HepG2 (cell line): Measurements from ENCODE around the gene HTN3. TPM values are rescaled to one million over a fixed set of nuclear protein-coding genes. Genes with fewer than 3 reads are reported as not detected.

Experiments used
- EP300 ChIP-seq, 3 experiments: sonication (generic) in 1 of 3; formaldehyde crosslinking in 1 of 3; IDR thresholded peaks; 2 replicates each; pipeline versions ENCODE4 v1.5.1 to v1.6.1; 2011 to 2020; ENCODE audit warnings: low read depth in 2 of 3, low read length in 2 of 3, borderline replicate concordance in 1 of 3, improper control_type of control experiment in 1 of 3, mild to moderate bottlenecking in 1 of 3, missing genetic modification reagents in 1 of 3, moderate library complexity in 1 of 3
- ETV5 ChIP-seq: IDR thresholded peaks from 2 replicates; pipeline ENCODE4 v1.6.1; 2018; ENCODE audit warnings: missing biosample characterization, missing genetic modification reagents, inconsistent platforms, borderline replicate concordance
- EZH2 ChIP-seq: conservative IDR thresholded peaks from 2 replicates; pipeline ENCODE4 v1.6.1; 2012; ENCODE audit warnings: mild to moderate bottlenecking, low read depth, low read length, moderate library complexity
- NFIB ChIP-seq: sonication (generic); formaldehyde crosslinking; IDR thresholded peaks from 2 replicates; pipeline ENCODE4 v1.9.0; 2021; ENCODE audit warnings: missing genetic modification reagents, mild to moderate bottlenecking, borderline replicate concordance
- TMF1 ChIP-seq: sonication (generic); formaldehyde crosslinking; IDR thresholded peaks from 2 replicates; pipeline ENCODE4 v1.8.1; 2022; ENCODE audit warnings: low read depth, missing genetic modification reagents
- WIZ ChIP-seq: sonication (generic); formaldehyde crosslinking; IDR thresholded peaks from 2 replicates; pipeline ENCODE4 v1.5.1; 2020; ENCODE audit warnings: mild to moderate bottlenecking, missing genetic modification reagents
- ZMYM2 ChIP-seq: sonication (generic); formaldehyde crosslinking; IDR thresholded peaks from 2 replicates; pipeline ENCODE4 v1.8.0; 2022; ENCODE audit warnings: mild to moderate bottlenecking, missing genetic modification reagents
- ZNF850 ChIP-seq: sonication (generic); formaldehyde crosslinking; conservative IDR thresholded peaks from 2 replicates; pipeline ENCODE4 v1.9.0; 2021; ENCODE audit warnings: mild to moderate bottlenecking, missing genetic modification reagents
- polyA plus RNA-seq, 8 experiments: library from polyadenylated mRNA; depleted of rRNA in 3 of 8; stranded (reverse) in 7 of 8; unstranded in 1 of 8; fragments of >200 nt; fragmentation: Illumina TruSeq in 4 of 8; extraction: Trizol in 4 of 8; gene quantifications; 2 replicates each; pipeline versions ENCODE4 v1.2.1 to v1.2.3, GENCODE V29; 2011 to 2016; ENCODE audit warnings: low read depth in 4 of 8, missing spikeins in 1 of 8, mixed read lengths in 1 of 8; ENCODE audit not compliant: insufficient read depth in 1 of 8
- total RNA-seq, 5 experiments: library from RNA; depleted of rRNA; stranded (reverse); fragments of >200 nt; fragmentation: Illumina TruSeq; extraction: Trizol; gene quantifications; 2 replicates each; pipeline ENCODE4 v1.2.3, GENCODE V29; 2016; ENCODE audit warnings: low read depth in 1 of 5
- TF ChIP-seq, protein P1 (sequence below): sonication (generic); formaldehyde crosslinking; IDR thresholded peaks from 2 replicates; pipeline ENCODE4 v1.5.0; 2020; ENCODE audit warnings: missing genetic modification reagents
- TF ChIP-seq, protein P2 (sequence below): sonication (generic); formaldehyde crosslinking; IDR thresholded peaks from 2 replicates; pipeline ENCODE4 v1.4.0; 2020; ENCODE audit warnings: missing genetic modification reagents, borderline replicate concordance
- TF ChIP-seq, protein P3 (sequence below): sonication (generic); formaldehyde crosslinking; IDR thresholded peaks from 2 replicates; pipeline ENCODE4 v1.5.0; 2020; ENCODE audit warnings: missing genetic modification reagents, mild to moderate bottlenecking, borderline replicate concordance

The HTN3 gene
- total and polyA plus RNA-seq, 2 of the 13 experiments (the other 11 are each of a cell fraction or from before 2014, with no cell fraction given), result not detected

DNA sequence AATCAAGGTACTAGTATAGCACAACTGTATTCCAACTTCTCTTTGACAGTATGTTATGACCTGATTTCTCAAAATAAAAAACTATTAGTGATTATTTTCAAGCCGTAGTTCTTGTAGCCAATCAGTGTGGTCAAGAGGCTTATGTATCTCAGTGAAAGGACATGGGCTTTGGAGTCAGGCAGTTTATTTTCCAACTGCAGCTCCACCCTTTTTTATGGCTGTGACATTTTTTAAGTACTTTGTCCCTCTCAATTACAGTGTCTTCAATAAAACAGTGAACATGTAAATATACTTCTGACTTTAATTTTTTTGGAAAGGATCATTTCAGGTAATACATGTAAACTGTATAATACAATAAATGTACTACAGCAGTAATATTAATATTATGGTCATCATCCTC is 51.9 kb downstream of the HTN3 start (continued):
- TF ChIP-seq, protein P1, sequence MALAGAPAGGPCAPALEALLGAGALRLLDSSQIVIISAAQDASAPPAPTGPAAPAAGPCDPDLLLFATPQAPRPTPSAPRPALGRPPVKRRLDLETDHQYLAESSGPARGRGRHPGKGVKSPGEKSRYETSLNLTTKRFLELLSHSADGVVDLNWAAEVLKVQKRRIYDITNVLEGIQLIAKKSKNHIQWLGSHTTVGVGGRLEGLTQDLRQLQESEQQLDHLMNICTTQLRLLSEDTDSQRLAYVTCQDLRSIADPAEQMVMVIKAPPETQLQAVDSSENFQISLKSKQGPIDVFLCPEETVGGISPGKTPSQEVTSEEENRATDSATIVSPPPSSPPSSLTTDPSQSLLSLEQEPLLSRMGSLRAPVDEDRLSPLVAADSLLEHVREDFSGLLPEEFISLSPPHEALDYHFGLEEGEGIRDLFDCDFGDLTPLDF (CRISPR knock-in tag), result no peak
- TF ChIP-seq ZNF850, result no peak
- no peak for TF ChIP-seq EP300 (IDR thresholded peaks at IDR 0.05; ENCODE audit: low read depth in 2 of 2, low read length in 2 of 2)
- TF ChIP-seq EP300 (CRISPR knock-in tag; IDR thresholded peaks at IDR 0.05; ENCODE audit: borderline replicate concordance), result no peak
- TF ChIP-seq TMF1 (CRISPR knock-in tag), result no peak
- TF ChIP-seq EZH2, result no peak
- no peak for TF ChIP-seq NFIB (CRISPR knock-in tag)
- TF ChIP-seq ZMYM2, result no peak
- no peak for TF ChIP-seq ETV5 (CRISPR knock-in tag)
- TF ChIP-seq, protein P2, sequence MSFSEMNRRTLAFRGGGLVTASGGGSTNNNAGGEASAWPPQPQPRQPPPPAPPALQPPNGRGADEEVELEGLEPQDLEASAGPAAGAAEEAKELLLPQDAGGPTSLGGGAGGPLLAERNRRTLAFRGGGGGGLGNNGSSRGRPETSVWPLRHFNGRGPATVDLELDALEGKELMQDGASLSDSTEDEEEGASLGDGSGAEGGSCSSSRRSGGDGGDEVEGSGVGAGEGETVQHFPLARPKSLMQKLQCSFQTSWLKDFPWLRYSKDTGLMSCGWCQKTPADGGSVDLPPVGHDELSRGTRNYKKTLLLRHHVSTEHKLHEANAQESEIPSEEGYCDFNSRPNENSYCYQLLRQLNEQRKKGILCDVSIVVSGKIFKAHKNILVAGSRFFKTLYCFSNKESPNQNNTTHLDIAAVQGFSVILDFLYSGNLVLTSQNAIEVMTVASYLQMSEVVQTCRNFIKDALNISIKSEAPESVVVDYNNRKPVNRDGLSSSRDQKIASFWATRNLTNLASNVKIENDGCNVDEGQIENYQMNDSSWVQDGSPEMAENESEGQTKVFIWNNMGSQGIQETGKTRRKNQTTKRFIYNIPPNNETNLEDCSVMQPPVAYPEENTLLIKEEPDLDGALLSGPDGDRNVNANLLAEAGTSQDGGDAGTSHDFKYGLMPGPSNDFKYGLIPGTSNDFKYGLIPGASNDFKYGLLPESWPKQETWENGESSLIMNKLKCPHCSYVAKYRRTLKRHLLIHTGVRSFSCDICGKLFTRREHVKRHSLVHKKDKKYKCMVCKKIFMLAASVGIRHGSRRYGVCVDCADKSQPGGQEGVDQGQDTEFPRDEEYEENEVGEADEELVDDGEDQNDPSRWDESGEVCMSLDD, result no peak
- TF ChIP-seq, protein P3, sequence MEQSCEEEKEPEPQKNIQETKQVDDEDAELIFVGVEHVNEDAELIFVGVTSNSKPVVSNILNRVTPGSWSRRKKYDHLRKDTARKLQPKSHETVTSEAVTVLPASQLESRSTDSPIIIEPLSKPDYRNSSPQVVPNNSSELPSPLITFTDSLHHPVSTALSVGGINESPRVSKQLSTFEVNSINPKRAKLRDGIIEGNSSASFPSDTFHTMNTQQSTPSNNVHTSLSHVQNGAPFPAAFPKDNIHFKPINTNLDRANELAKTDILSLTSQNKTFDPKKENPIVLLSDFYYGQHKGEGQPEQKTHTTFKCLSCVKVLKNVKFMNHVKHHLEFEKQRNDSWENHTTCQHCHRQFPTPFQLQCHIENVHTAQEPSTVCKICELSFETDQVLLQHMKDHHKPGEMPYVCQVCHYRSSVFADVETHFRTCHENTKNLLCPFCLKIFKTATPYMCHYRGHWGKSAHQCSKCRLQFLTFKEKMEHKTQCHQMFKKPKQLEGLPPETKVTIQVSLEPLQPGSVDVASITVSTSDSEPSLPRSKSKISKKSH (CRISPR knock-in tag), result no peak
- TF ChIP-seq WIZ (CRISPR knock-in tag), result no peak

Other genes with a start within 250 kb of the HTN3 start
- 3.7 and 3.9 TPM in 2 replicates for gene SULT1E1, start 168.3 kb upstream of the HTN3 start, total RNA-seq (2016; rRNA removed; fragmentation: Illumina TruSeq; extraction: Trizol)
- 1.7 and 1.8 TPM in 2 replicates for gene SULT1E1, start 168.3 kb upstream of the HTN3 start, polyA plus RNA-seq (2011; rRNA removed)
- not detected in 2 replicates for gene CSN1S1, start 97.4 kb upstream of the HTN3 start, total RNA-seq (2016; rRNA removed; fragmentation: Illumina TruSeq; extraction: Trizol)
- not detected in 2 replicates for gene CSN1S1, start 97.4 kb upstream of the HTN3 start, polyA plus RNA-seq (2011; rRNA removed)
- gene CSN2, start 62.7 kb upstream of the HTN3 start, total RNA-seq (2016; rRNA removed; fragmentation: Illumina TruSeq; extraction: Trizol), result not detected in 2 replicates
- gene CSN2, start 62.7 kb upstream of the HTN3 start, polyA plus RNA-seq (2011; rRNA removed), result 0.15 TPM in 1 of 2 replicates, not detected in the other
- gene STATH, start 32.5 kb upstream of the HTN3 start, total RNA-seq (2016; rRNA removed; fragmentation: Illumina TruSeq; extraction: Trizol), result not detected in 2 replicates
- gene STATH, start 32.5 kb upstream of the HTN3 start, polyA plus RNA-seq (2011; rRNA removed), result not detected in 2 replicates
- not detected in 2 replicates for gene HTN1, start 22.0 kb downstream of the HTN3 start, total RNA-seq (2016; rRNA removed; fragmentation: Illumina TruSeq; extraction: Trizol)
- 0.21 TPM in 1 of 2 replicates, not detected in the other for gene HTN1, start 22.0 kb downstream of the HTN3 start, polyA plus RNA-seq (2011; rRNA removed)
- gene PRR27, start 125.8 kb downstream of the HTN3 start, total RNA-seq (2016; rRNA removed; fragmentation: Illumina TruSeq; extraction: Trizol), result not detected in 2 replicates
- gene PRR27, start 125.8 kb downstream of the HTN3 start, polyA plus RNA-seq (2011; rRNA removed), result not detected in 2 replicates
- 115 and 157 TPM in 2 replicates for gene ODAM, start 167.3 kb downstream of the HTN3 start, total RNA-seq (2016; rRNA removed; fragmentation: Illumina TruSeq; extraction: Trizol)
- gene ODAM, start 167.3 kb downstream of the HTN3 start, polyA plus RNA-seq (2011; rRNA removed), result 67.4 and 94.6 TPM in 2 replicates
- not detected in 2 replicates for gene FDCSP, start 197.7 kb downstream of the HTN3 start, total RNA-seq (2016; rRNA removed; fragmentation: Illumina TruSeq; extraction: Trizol)
- not detected in 2 replicates for gene FDCSP, start 197.7 kb downstream of the HTN3 start, polyA plus RNA-seq (2011; rRNA removed)
- not detected in 2 replicates for gene CSN3, start 214.1 kb downstream of the HTN3 start, total RNA-seq (2016; rRNA removed; fragmentation: Illumina TruSeq; extraction: Trizol)
- gene CSN3, start 214.1 kb downstream of the HTN3 start, polyA plus RNA-seq (2011; rRNA removed), result not detected in 2 replicates